Measurements from ENCODE around the gene ADIPOR2.

ADIPOR2 gene

GRCh38 chr12:1690578-1691122 is at the start of gene ADIPOR2:
Gene ADIPOR2, plus strand, starts transcription at chr12:1691070. Its CDS starts 63,274 bp downstream, at chr12:1754344.
- peak; percentile 94 for DNase-seq

- DNase-seq: no peak
Measured at GRCh38 chr12:1642513-1642912, 48.4 kb upstream of the ADIPOR2 start.

GRCh38 chr12:1643043-1643442 is 47.8 kb upstream of the ADIPOR2 start:
- no peak for DNase-seq

- no peak for DNase-seq
Measured at GRCh38 chr12:1643905-1644533, 46.9 kb upstream of the ADIPOR2 start.

GRCh38 chr12:1644534-1645438 is 46.1 kb upstream of the ADIPOR2 start:
- no peak for DNase-seq

GRCh38 chr12:1645819-1646218 is 45.1 kb upstream of the ADIPOR2 start:
- DNase-seq: no peak

- no peak for DNase-seq
Measured at GRCh38 chr12:1646569-1647284, 44.1 kb upstream of the ADIPOR2 start.

GRCh38 chr12:1647285-1647669 is 43.6 kb upstream of the ADIPOR2 start:
- DNase-seq: no peak

- DNase-seq: no peak
Measured at GRCh38 chr12:1650260-1650977, 40.5 kb upstream of the ADIPOR2 start.

- DNase-seq: no peak
Measured at GRCh38 chr12:1650978-1651361, 39.9 kb upstream of the ADIPOR2 start.

- no peak for DNase-seq
Measured at GRCh38 chr12:1651946-1652345, 38.9 kb upstream of the ADIPOR2 start.

GRCh38 chr12:1655225-1655788 is 35.6 kb upstream of the ADIPOR2 start:
- no peak for DNase-seq

- DNase-seq: no peak
Measured at GRCh38 chr12:1656902-1657301, 34.0 kb upstream of the ADIPOR2 start.

GRCh38 chr12:1657688-1658087 is 33.2 kb upstream of the ADIPOR2 start:
- no peak for DNase-seq

- DNase-seq: peak; percentile 51
Measured at GRCh38 chr12:1660304-1661187, 30.3 kb upstream of the ADIPOR2 start.

- peak; percentile 80 for DNase-seq
Measured at GRCh38 chr12:1661553-1662335, 29.1 kb upstream of the ADIPOR2 start.

- DNase-seq: peak; percentile 25
Measured at GRCh38 chr12:1662761-1663439, 28.0 kb upstream of the ADIPOR2 start.

GRCh38 chr12:1663440-1664132 is 27.3 kb upstream of the ADIPOR2 start:
- no peak for DNase-seq

GRCh38 chr12:1665366-1665765 is 25.5 kb upstream of the ADIPOR2 start:
- DNase-seq: no peak

Measured in CD4-positive, alpha-beta T cell treated with Interleukin-4 for 4 hours (primary cell).